IPS-18a (cell line): Measurements from ENCODE around the gene PROKR2.

Source experiments
- H3K27ac ChIP-seq: one replicate; pipeline ENCODE4 v1.5.1; 2013; ENCODE audit warnings: low read length
- H3K27me3 ChIP-seq: one replicate; pipeline ENCODE4 v1.6.1; 2013; ENCODE audit warnings: mild to moderate bottlenecking, low read length; ENCODE audit not compliant: control insufficient read depth, insufficient read depth
- H3K36me3 ChIP-seq: one replicate; pipeline ENCODE4 v1.6.1; 2013; ENCODE audit warnings: low read depth, low read length; ENCODE audit not compliant: control insufficient read depth
- H3K4me1 ChIP-seq: one replicate; pipeline ENCODE4 v1.6.1; 2013; ENCODE audit warnings: low read depth, low read length; ENCODE audit not compliant: control insufficient read depth
- H3K4me3 ChIP-seq: one replicate; pipeline ENCODE4 v1.5.1; 2013; ENCODE audit warnings: low read length
- H3K9ac ChIP-seq: one replicate; pipeline ENCODE4 v1.6.1; 2013; ENCODE audit warnings: mild to moderate bottlenecking, low read length, moderate library complexity
- H3K9me3 ChIP-seq: one replicate; pipeline ENCODE4 v1.6.1; 2013; ENCODE audit warnings: low read depth, low read length; ENCODE audit not compliant: control insufficient read depth

PROKR2 gene

DNA sequence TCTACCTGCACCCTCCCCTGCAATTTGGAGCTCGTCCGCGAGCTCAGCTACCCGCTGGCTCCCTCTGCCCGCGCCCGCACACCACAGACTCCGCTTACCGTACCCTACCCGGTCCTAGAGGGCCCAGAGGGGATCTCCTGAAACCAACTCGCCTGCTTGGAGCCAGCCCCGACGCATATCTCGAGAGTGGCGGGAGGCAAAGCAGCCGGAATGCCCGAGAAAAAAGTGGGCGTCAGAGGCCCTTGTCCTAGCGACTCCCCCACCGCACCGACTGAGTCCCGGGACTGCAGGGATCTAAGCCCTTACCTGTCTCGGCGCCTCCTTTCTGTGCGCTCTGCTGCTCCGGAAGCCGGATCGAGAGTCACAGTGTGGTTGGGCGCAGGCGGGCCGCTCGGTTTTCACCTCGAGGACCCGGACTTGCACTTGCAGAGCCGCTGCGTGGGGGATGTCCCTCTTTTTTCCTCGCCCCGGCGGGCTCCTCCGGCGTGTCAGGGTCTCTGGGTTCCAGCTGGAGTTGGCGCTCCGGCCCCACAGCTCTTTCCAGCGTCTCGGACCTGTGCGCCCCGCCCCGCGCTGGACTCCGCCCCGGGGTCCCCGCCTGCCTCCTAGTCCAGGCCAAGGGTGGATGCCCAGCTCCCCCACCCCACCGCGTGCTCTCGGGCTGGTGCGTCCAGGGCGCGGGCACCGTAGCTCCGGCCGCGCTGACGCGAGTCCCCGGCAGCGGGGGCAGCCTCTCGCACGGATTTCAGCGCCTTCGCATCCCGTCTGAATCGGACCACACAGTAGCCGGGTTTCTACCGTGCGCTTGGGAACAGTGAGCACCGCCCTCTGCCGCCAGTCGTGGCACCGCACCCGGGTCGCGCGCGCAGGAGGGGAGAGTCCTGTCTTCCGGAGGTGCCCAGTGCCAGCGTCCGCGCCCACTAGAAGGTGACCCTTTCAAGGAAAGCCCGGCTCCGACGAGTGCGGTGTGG, at the start of gene PROKR2:
PROKR2 (minus strand) TSS at position 767 of the 971 bp plus-strand sequence. CDS start 2,585 bp downstream, outside the sequence.
- no peak within 1 kb of the TSS for H3K27ac ChIP-seq
- no peaks in the 10 kb centered on the region for H3K36me3 ChIP-seq
- no peaks in the 10 kb centered on the region for H3K4me1 ChIP-seq
- no peaks in the 10 kb centered on the region for H3K9me3 ChIP-seq
- H3K27me3 ChIP-seq = peaks cover 54% of the 10 kb centered on the region
- H3K4me3 ChIP-seq = peak within 1 kb of the TSS; percentile 82
- peak within 1 kb of the TSS; percentile 45 for H3K9ac ChIP-seq

DNA sequence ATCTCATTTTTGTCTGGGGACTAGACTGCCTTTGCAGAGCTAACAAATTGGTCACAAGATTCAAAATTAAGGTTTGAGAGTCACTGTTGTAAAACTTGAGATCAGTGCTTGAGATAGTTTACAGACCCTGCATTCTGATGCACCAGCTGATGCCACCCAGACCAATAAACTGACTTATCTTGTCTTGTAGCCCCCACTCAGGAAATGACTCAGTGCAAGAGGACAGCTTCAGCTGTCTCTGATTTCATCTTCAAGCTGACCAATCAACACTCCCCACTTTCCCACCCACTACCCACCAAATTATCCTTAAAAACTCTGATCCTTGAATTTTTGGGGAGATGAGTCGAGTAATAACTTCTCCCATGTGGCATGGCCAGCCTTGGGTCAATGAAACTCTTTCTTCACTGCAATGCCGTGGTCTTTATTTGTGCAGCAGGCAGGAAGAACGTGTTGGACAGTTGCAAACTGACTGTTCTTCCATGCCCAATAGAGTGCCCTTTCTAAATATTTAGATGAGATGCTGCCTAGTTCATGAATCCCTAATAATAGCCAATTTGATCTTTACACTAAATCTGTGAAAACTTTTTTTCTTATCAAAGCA, 48.3 kb upstream of the PROKR2 start:
- Histone ChIP-seq H3K9ac (no peak overlapping the region), H3K9me3 (peaks cover 2% of the 10 kb centered on the region), H3K36me3 (no peaks in the 10 kb centered on the region), H3K4me1 (no peaks in the 10 kb centered on the region), H3K27ac (no peak overlapping the region), H3K27me3 (no peaks in the 10 kb centered on the region), H3K4me3 (no peak overlapping the region)

DNA sequence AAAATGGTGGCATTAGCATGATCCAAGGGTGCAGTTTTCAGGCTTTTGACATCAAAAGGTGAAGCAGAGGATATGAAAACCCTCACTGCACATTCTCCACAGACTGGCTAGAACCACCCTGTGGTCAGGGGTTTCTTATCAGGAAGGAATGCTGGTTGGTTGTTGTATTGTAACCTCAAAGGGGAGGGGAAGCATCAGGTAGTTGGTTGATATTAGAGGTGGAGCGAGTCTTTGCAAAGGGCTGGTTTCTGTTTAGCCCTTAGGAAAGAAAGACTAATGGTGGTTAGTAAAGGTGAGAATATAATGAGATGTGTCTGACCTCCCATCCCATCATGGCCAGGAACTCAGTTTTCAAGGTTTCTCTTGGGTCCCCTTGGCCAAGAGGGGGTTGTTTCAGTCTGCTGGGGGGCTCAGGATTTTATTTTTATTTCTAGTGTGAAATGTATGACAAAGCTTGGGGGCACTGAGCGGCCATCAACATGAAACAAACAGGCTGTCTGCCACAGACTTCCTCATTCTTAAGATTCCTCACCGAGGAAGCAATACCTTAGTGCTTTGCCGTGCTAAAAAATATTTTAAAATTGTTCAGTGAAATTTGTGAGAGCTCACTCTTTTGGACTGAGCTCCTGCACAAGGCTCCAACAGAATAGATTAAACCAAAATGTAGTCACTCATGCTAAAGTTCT, 47.5 kb upstream of the PROKR2 start:
- no peaks in the 10 kb centered on the region for H3K36me3 ChIP-seq
- H3K27me3 ChIP-seq = no peaks in the 10 kb centered on the region
- H3K9ac ChIP-seq = no peak overlapping the region
- H3K9me3 ChIP-seq = peaks cover 2% of the 10 kb centered on the region
- no peaks in the 10 kb centered on the region for H3K4me1 ChIP-seq
- H3K27ac ChIP-seq = no peak overlapping the region
- no peak overlapping the region for H3K4me3 ChIP-seq

DNA sequence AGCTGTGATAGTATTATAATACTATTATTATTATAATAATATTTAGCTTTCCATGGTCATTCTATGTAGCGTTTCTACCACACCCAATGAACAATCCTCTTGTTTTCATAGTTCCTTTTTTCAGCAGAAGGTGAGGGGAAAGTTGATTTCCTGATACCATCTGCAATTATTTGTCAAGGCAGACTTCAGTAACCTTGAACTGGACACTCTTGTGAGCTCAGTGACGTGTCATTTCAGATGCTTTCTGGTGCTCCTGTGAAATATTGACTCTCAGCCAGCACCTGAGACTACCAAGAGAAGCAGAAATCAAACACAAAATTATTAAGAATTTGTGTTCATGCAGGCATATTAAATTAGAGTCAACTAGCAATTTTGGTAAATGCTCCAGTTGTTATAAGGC, 46.0 kb upstream of the PROKR2 start:
- Histone ChIP-seq H3K9me3 (peaks cover 2% of the 10 kb centered on the region), H3K36me3 (no peaks in the 10 kb centered on the region), H3K27ac (no peak overlapping the region), H3K27me3 (no peaks in the 10 kb centered on the region), H3K4me3 (no peak overlapping the region), H3K4me1 (no peaks in the 10 kb centered on the region), H3K9ac (no peak overlapping the region)

DNA sequence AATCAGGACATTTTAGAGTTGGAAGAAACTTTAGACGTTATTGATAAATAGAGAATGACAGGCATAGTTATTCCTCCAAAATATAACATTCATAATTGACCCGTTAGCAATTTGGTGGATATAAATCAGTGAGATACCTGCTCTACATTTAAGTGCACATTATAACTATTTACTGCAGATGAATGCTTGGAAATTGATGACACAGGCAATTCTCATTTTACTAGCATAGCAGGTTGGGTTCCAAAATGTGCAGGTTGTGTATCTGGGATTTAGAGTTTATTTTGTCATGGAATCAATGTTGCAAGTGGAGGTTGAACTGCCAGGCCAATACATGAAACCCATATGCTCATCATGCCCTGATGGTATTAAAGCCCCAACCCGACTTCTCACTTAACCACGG, 44.4 kb upstream of the PROKR2 start:
- H3K27me3 ChIP-seq = no peaks in the 10 kb centered on the region
- H3K9me3 ChIP-seq = no peaks in the 10 kb centered on the region
- H3K4me1 ChIP-seq = no peaks in the 10 kb centered on the region
- no peaks in the 10 kb centered on the region for H3K36me3 ChIP-seq
- no peak overlapping the region for H3K4me3 ChIP-seq
- no peak overlapping the region for H3K9ac ChIP-seq
- H3K27ac ChIP-seq = no peak overlapping the region

DNA sequence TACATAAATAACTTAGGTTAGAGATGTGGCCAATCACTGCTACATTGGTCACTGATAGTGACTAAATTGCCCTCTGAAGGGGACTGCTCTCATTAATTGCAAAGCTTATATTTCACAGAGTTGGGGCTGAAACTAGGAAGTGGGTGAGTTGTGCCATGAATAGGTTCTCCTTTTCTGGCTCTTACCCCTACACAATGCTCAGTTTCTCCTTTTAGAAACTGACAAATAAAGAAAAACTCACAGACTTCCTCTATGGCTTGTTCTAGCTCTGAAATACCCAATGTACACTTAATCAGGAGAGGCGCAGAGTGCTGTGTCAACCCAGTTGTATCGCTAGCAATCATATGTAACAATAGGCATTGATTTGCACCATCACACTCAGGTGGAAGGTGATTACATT, 41.2 kb upstream of the PROKR2 start:
- Histone ChIP-seq H3K4me3 (no peak overlapping the region), H3K9me3 (no peaks in the 10 kb centered on the region), H3K27ac (no peak overlapping the region), H3K27me3 (no peaks in the 10 kb centered on the region), H3K9ac (no peak overlapping the region), H3K4me1 (no peaks in the 10 kb centered on the region), H3K36me3 (no peaks in the 10 kb centered on the region)

DNA sequence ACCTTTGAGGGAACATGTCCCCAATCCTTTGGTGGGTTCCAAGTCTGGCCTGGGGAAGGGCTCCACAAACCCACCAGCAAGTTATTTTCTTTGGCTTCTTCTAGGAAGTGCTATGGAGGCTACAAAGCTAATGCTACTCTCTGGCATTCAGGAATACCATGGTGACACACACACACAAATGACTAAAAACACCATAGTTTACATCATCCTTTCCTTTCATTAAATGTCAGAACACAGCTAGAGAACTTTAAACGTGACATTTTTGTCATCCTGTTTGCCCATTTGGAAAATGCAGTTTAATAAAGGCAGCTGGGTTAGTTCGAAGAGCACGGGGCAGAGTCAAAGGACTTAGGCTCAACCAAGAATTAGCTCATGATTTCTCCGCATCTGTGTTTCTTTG, 40.2 kb upstream of the PROKR2 start:
- Histone ChIP-seq H3K27me3 (no peaks in the 10 kb centered on the region), H3K4me1 (no peaks in the 10 kb centered on the region), H3K4me3 (no peak overlapping the region), H3K27ac (no peak overlapping the region), H3K9me3 (no peaks in the 10 kb centered on the region), H3K9ac (no peak overlapping the region), H3K36me3 (no peaks in the 10 kb centered on the region)

DNA sequence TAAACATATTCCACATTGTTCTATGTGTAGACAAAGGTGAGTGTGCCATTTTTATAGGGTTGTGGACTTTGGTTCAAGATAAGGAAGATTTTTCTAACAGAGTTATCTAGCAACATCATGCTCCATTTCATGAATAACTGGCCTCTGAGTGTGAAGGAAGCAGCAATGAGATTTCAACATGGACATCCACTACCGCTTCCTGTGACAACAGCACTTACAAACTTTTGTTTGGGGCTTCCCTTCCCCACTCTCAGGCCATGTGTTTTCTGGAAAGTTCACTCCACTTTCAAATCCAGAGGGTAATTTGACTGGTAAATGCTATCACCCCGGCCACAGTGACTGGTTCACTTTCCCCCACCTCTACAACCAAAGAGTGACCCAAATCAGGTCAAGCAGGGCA, 38.1 kb upstream of the PROKR2 start:
- Histone ChIP-seq H3K4me3 (no peak overlapping the region), H3K4me1 (no peaks in the 10 kb centered on the region), H3K27ac (no peak overlapping the region), H3K9me3 (no peaks in the 10 kb centered on the region), H3K36me3 (no peaks in the 10 kb centered on the region), H3K27me3 (no peaks in the 10 kb centered on the region), H3K9ac (no peak overlapping the region)

DNA sequence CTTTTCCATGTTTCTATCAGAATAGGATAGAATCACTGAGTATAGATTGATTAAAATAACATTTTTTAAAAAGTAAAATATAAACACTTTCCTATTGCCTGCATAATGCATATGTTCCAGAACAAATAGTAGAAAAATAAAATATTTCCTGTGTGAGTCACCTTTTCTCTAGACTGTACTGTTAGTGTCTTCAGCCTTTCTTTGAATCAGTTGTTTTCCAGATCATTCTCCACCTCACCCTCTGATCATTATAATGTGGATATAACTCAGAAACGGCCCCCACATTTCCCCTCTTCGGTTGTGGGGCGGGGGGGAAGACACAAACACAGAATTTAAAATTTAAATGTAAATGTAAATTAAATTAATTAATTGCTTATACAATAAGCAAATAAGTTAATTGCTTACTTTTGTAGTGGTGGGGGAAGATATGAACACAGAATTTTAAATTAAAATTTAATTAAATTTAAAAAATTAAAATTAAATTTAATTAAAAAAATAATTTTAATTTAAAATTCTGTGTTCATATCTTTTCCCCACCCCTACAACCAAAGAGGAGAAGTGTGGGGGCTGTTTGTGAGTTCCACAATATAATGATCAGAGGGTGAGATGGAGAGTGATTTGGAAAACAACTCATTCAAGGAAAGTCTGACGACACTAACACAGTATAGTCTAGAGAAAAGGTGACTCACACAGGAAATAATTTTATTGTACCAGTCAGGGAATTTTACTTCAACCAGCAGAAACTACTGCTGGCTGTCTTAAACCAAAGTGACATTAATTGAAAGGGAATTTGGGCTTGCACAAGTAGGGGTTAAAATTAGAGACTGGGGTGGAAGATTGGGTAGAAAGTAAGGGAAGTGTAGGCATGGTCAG, 37.1 kb upstream of the PROKR2 start:
- no peaks in the 10 kb centered on the region for H3K4me1 ChIP-seq

DNA sequence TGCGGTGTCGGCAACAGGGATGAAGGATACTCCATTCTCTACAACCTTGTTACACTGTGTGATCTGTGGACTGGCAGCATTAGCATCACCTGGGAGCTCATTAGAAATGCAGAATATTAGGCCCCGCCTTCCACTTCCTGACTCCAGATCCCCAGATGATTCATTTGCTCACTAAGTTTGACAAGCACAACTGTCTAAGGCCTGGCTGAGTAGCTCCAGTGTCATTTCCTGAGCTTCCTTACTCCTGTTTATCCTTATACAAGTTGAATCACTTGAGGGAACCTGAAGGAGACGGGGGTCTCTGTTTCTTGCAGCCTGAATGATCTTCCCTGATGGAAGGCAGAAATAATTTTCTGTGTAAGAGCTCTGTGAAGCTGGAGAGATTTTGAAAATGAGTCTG, 32.7 kb upstream of the PROKR2 start:
- H3K4me1 ChIP-seq = no peaks in the 10 kb centered on the region
- no peaks in the 10 kb centered on the region for H3K9me3 ChIP-seq
- no peaks in the 10 kb centered on the region for H3K36me3 ChIP-seq
- no peak overlapping the region for H3K9ac ChIP-seq
- no peak overlapping the region for H3K27ac ChIP-seq
- H3K4me3 ChIP-seq = no peak overlapping the region
- no peaks in the 10 kb centered on the region for H3K27me3 ChIP-seq

More for the DNA sequence above, 37.1 kb upstream of the PROKR2 start:
- no peaks in the 10 kb centered on the region for H3K27me3 ChIP-seq
- H3K36me3 ChIP-seq = no peaks in the 10 kb centered on the region
- H3K27ac ChIP-seq = no peak overlapping the region
- no peak overlapping the region for H3K9ac ChIP-seq
- no peaks in the 10 kb centered on the region for H3K9me3 ChIP-seq
- H3K4me3 ChIP-seq = no peak overlapping the region

DNA sequence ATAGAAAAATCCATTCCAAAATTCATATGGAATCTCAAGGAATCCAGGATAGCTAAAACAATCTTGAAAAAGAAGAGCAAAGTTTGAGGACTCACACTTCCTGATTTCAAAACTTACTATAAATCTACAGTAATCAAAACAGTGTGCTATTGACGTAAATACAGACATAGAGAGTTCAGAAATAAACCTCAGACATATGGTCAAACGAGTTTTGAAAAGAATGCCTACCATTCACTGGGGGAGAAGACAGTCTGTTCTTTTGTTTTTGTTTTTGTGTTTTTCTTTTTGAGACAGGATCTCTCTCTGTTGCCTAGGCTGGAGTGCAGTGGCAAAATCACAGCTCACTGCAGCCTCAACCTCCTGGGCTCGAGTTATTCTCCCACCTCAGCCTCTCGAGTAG, 25.3 kb upstream of the PROKR2 start:
- H3K36me3 ChIP-seq = no peaks in the 10 kb centered on the region
- H3K9ac ChIP-seq = no peak overlapping the region
- no peaks in the 10 kb centered on the region for H3K4me1 ChIP-seq
- H3K27me3 ChIP-seq = no peaks in the 10 kb centered on the region
- H3K4me3 ChIP-seq = no peak overlapping the region
- H3K9me3 ChIP-seq = no peaks in the 10 kb centered on the region
- no peak overlapping the region for H3K27ac ChIP-seq
